Left cardiac atrium (tissue), 4 donors: ENCODE measurements around the gene ETV6. TPM values are rescaled to one million over a fixed set of nuclear protein-coding genes. Genes with fewer than 3 reads are reported as not detected.
"Not testable (repeated sequence)": the region's sequence is repeated elsewhere in the genome, so short reads cannot be mapped to it uniquely, and the experiment has no call there.

Experiments
- ATAC-seq, 2 donors: fragments of 200-7000 bp; cut with Tn5 transposase; one replicate each; pipeline ENCODE4 v1.9.1; 2020; ENCODE audit warnings: mild to moderate bottlenecking in 2 of 2, moderate library complexity in 2 of 2
- DNase-seq: peaks from one replicate; pipeline ENCODE4 v3.0.0-alpha.2; 2020
- intact Hi-C, 2 donors: fragments of 100-400 bp; cut with DNase I; formaldehyde crosslinking; loops; one replicate each; pipeline versions ENCODE4 v1.14.1 to v1.15.1; 2022 to 2023
- total RNA-seq, 2 donors: library from RNA; stranded (reverse); fragmentation: NEBNext Ultra II Directional; extraction: Animal tissue kit (Norgen Biotek cat#: 25700); gene quantifications; one replicate each; pipeline ENCODE4 v1.2.1, GENCODE V29; 2021
- donor health status: DM: no; HTN: yes; CAD: no.
- donor health status: DM: no; HTN: yes; CAD: no; lungs with severe emphysema.
- donor health status: DM: yes; HTN: yes; CAD: no.
- donor health status: Dilated cardiomyopathy.

Gene ETV6
- total RNA-seq, 2 donors from 2014 or later = 12.1 to 20.2 TPM

DNA sequence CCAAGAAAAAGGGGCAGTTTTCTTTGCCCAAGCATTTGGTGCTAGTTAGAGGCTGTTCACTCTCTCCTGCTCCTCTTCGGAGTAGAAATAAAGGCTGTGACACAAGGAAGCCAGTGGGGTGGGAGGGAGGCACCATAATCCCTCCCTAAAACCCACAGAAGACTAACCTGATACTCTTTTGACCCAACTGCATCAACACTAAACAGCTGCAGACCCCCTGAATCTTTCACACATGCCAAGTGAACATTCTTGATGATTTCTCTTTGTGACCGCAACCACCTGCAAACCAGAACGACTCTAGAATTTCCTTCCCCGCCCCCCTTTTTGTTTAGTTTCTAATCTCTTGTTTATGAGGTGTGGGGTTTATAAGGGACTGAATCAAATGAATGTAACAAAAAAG lies 245.4 kb downstream of the ETV6 start:
- DNase-seq (no peak), ATAC-seq (no peak)
- intact Hi-C loops = no loop called here

DNA sequence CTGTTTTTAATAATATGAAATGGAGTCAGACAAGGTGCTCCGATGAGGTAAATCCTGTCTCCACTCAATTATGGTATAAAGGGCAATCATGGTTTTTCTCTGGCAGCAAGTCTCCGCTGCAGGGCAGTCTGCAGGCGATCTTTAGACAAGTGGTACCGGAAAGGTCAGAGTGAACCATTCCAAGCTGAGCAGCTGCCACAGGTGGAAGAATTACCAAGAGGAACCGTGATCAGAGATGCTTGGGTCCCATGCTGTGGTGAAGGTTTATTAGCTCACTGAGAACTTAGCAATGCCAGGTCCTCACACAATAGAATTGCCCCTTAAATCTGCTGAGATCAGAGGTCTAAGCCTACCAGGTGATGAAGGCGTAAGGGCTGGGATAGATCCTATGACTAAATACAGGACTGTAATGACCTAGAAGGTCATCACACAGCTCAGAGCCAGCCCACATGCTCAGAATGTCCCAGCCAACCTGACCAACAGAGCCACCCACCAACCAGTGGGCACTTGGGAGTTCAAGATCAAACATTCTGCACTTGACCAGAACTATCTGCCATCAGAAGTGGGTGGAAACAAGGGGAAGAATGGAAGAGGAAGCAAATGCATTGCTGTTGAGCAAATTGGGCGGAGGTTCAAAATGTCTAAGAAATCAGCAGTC lies 246.1 kb downstream of the ETV6 start:
- ATAC-seq = no peak
- no peak for DNase-seq
- intact Hi-C loops = no loop called here

DNA sequence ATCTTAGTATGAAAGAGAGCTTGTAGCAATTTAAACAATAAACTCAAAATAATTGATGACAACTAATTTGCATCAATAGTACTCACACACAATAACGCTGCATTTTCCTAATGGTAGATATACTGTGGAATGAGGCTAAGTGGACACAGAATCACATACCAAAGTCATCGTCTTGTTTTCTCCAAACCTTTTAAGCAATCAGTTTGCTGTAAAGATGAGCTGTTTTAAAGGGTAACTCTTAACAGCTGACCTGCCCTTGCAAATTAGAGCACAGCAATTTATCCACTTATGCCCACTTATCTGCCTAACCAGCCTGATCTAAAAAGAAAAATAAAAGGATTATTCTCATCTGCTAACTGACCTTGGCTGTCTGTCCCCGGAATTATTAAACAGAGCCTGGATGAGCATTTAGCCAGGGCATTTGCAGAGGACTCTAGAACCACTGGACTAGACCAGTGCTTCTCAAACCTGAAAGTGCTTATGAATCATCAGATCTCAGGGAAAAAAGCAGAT lies 247.0 kb downstream of the ETV6 start:
- no peak for ATAC-seq
- DNase-seq = no peak
- intact Hi-C loops = no loop called here

DNA sequence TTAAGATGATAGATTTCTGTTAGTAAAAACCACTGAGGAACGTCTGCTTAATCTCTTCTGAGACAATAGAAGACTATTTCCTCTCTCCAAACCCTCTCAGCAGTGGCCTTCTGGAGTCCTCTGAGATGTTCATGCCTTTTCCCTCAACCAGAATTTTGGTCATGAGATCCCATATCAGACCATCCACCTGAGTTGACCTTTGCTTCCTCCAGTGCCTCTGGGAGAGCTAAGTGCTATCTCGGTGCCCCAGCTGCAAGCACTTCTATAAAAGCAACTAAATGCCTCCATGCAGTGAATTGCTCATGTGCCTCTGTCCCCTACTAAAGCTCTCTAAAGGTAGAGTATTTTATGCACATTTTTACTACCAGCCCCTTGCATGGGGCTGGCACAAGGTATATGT lies 248.4 kb downstream of the ETV6 start:
- no peak for ATAC-seq
- no peak for DNase-seq
- intact Hi-C loops = no loop called here

DNA sequence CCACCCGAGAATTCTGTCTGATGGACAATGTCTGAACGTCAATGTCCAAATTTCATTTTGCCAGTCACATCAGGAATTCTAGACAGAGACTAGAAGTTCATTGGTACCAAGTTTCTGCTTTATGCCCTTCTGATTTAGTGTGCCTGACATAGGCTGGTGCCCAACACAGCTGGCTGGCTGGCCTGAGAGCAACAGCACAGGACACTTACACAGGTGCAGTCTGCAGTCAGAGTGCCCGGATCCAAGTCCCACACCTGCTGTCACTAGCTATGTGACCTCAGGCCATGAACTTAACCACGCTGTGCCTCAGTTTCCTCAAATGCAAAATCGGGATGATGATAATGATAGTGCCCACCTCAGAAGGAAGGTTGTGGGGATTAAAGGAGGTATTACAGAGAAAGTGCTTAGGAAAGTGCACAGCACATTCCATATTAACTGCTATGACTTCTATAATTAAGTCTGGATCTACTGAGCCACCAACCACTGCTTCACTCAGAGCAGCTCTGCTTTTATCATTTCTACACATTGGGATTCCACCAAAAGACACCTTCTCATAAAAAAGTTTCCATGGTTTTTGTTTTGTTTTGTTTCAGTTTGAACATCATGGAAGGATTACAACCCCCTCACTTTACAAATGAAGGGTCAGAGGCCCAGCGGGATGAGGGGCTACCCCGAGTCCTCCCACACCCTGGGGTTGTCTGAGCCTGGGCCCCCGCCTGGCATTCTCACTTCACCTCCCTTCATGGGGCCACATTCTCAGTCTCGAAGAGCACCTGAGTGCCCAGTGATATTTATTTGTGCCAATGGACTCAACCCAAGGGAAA lies 252.4 kb downstream of the ETV6 start:
- DNase-seq (no peak), ATAC-seq (no peak)
- intact Hi-C loops = no loop called here

DNA sequence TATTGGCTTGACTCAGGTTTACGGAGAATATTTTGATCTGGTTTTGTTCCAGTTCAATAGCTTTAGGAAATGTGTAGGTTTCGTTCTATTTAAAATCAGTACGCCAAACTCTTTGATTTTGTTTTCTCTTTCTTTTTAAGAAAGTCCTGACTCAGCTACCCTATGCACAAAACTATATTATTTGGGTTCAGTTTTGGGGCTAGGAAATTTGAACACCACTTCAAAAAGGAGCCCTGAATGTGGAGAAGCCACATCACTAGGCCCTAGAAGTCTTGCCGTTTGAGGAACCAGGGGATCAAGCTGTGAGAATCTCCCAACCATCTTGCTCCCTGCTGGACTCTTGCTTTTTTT lies 253.0 kb downstream of the ETV6 start:
- DNase-seq (no peak), ATAC-seq (no peak)
- intact Hi-C loops = no loop called here

DNA sequence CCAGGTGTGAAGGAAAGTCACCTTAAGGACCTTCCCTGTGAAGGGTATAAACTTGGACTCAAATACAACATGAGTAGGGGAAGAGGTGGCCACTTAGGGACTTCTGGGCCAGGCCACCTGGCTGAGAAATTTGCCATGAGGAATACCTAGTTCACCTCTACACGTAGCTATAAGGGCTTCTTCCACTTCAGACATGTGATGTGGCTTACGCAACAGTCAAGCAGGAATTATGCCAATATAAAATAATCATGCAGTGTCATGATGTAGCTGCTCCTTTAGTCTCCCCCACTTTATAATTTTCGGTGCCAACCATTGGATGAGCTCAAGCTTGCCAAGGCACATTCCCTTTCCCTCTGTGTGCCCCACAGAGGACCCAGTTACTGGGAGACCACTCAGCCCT lies 254.7 kb downstream of the ETV6 start:
- intact Hi-C loops = no loop called here
- DNase-seq = no peak
- ATAC-seq = no peak

DNA sequence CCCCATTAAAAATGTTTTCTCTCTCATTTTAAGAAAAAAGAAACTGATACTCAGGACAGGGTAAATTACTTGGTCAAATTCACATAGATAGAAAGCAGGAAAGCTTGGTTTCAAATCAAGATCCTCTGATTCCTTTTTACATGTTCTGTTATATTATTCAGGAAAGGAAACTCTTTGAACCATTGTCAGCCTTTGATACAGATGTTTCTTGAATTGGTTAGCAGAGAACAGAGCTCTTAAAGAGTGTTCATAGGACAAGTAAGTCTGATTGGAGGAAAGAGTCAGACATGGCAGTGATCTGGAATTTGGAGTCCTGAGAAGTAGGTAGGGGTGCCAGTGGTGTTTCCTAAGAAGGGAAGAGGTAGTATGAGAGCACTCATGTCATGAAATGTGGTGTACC lies 256.1 kb downstream of the ETV6 start:
- DNase-seq = no peak
- intact Hi-C loops = no loop called here
- no peak for ATAC-seq

DNA sequence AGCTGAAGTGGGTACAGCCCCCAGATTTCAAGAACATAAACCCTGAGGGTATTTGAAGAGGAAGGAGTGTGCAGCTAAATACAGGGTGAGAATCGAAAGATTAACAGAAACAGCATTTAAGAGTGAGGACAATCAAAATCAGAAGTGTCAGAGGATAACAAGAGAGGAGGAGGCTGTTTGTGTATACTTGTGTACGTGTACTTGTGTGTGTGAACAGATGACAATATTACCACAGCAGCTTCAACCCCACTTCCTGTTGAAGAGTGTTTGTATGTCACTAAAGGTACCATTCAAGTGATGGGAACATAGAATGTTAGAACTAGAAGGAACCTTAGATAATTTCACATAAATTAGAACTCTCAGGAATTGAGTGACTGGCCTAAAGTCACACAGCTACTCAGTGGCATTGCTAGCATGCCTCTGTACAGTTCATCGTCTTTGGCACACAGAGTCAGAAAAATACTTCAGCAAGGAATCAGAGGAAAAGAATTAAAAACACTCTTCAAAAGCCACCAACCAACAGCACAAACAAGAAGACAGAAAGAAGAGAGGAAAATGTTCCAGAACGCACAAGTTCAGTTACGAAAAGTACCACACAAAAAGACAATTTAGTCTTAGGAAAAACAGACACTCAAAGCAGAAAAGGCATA lies 256.9 kb downstream of the ETV6 start:
- DNase-seq = no peak
- intact Hi-C loops = no loop called here
- ATAC-seq = no peak

DNA sequence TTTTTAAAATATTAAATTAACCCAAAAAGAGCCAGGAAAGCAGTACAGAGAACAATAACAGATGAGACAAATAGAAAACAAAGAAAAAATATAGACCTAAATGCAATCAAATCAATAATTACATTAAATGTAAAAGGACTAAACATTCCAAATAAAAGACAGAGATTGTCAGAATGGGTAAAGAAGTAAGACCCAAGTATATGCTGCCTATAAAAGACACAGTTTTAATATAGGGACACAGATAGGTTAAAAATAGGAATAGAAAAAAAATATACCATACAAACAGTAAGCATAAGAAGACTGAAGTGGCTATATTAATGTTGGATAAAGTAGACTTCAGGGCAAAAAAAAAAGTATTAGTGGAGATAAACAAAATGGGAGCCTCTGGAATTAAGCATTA lies 258.2 kb downstream of the ETV6 start:
- ATAC-seq = no peak
- intact Hi-C loops = no loop called here
- no peak for DNase-seq

DNA sequence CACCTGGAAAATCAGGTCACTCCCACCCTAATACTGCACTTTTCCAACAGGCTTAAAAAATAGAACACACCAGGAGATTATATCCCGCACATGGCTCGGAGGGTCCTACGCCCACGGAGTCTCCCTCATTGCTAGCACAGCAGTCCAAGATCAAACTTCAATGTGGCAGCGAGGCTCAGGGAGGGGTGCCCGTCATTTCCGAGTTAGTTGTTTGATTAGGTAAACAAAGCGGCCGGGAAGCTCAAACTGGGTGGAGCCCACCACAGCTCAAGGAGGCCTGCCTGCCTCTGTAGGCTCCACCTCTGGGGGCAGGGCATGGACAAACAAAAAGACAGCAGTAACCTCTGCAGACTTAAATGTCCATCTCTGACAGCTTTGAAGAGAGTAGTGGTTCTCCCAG lies 259.9 kb downstream of the ETV6 start:
- DNase-seq, ATAC-seq, intact Hi-C loops: not testable (repeated sequence)

DNA sequence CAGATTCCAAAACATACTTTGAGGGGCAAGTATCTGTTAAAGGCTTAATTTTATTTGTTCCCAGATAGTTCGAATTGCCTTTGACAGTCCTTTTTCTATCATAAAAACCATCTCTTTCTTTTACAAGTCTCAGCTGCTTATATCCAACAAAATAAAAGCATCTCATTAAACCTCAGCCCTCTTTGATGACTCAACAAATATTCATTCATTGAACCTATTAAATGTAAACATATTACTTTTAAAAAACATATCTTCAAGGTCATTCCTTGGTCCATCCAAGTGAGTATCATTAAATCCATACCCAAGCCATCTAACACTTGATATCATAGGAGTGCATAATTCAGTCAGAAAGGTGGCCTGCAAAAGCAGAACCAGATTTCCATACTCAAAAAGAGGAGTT lies 266.6 kb downstream of the ETV6 start:
- intact Hi-C loops = no loop called here
- no peak for DNase-seq
- no peak for ATAC-seq

DNA sequence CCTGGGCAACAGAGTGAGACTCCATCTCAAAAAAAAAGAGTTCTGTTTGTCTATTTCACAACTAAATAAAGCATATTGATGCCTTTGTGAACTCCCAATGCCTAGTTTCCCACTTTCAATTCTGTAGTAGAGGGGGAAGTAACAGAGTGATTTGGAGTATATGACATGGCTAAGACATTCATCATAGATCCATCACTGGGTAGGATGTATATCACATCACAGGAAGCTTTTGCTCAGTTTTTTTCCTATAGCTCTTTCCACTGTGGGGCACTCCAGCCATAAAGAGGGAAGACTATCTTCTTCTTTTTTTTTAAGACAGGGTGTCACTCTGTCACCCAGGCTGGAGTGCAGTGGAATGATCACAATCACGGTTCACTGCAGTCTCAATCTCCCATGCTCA lies 267.3 kb downstream of the ETV6 start:
- DNase-seq = no peak
- intact Hi-C loops = no loop called here
- ATAC-seq = no peak

DNA sequence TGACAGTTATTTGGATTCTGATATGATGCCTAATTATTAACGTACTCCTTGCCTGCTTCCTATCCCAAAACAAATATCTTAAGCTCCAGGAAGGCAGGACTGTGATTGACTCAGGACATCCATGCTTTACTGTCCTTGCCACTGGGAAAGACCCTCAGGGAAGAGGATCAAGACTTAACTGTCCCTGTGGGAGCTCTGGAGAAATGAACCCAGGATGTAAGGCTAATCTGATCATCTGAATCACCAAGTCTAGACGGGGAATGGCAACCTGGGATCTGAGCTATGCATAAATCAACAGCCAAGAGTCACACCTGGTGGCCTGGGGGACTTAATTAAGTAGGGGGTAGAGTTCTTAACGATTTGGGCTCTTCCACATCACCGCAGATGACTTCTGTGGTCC lies 268.0 kb downstream of the ETV6 start:
- intact Hi-C loops = no loop called here
- DNase-seq = no peak

DNA sequence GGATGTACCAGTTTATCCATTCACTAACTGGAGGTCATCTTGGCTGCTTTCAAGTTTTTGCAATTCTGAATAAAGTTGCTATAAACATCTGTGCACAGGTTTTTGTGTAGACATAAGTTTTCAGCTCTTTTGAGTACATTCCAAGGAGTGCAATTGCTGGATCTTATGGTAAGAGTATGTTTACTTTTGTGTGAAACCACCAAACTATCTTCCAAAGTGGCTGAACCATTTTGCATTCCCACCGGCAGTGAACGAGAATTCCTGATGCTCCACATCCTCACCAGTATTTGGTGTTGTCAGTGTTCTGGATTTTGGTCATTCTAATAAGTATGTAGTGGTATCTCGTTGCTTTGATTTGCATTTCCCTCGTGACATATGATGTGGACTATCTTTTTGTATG lies 270.8 kb downstream of the ETV6 start:
- intact Hi-C loops = no loop called here
- no peak for ATAC-seq

More for the DNA sequence above, 268.0 kb downstream of the ETV6 start:
- ATAC-seq = no peak

DNA sequence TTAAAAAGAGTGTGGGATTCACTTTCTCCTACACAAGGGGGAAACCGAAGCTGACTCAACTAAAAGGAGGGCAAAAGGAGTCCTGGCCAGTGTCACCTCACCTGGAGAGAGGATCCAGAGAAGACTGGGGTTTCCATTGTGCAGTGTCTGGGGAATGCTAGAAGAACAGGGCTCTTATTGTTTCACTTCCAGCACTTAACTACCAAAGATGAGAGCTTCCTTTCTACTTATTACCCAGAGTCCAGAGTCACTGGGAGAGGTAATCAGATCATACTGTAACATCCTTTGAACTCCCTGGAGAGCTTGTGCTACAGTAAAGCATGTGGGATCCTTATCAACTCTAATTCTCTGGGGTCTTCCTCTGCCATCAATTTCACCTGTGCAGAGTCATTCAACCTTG lies 272.9 kb downstream of the ETV6 start:
- ATAC-seq (no peak), DNase-seq (no peak)
- intact Hi-C loops = no loop called here

More for the DNA sequence above, 270.8 kb downstream of the ETV6 start:
- no peak for DNase-seq

DNA sequence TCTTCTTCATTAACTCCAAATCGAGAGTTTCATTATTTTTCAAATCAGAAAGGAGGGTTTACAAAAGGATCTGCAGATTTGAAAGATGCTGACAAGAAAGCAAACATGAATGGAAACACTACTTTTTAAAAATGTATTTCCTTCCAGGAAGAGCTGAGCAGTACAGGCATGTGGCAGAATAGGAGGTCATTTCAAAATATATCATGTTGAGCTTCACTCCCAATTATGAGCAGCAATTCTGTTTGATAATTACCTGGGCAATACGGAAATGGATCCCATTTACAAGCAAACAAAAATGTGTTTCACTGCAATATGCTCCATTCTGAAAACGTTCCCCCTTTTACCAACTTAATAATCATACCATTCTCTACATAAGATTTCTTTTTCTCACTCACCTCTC lies 273.6 kb downstream of the ETV6 start:
- DNase-seq = no peak
- ATAC-seq = no peak
- intact Hi-C loops = no loop called here

DNA sequence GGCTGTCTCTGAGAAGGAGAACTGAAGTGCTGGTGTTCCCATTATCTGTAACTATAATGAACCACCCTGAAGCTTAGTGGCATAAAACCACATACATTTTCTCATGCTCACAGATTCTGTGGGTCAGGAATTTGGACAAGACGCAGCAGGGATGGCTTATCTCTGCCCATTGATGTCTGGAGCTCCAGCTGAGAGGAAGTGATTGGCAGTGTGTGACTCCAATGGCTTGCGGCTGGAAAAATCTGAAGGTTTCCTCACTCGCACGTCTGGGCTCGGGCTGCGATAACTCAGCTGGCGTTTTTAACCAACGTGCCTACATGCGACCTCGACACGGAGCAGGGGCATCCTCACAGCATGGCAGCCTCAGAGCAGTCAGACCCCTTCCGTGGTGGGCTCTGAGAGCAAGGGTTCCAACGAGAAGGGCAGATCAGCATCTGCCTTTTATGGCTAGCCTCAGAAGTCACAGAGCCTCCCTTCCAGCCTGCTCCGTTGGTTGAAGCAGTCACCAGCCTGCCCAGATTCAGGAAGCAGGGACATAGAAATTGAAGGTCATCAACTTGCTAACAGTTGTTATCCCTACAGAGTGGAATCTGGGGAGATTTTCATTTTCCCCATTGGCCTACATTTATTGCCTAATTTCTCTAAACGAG lies 277.9 kb downstream of the ETV6 start:
- ATAC-seq (peak; percentile 46 to 68), DNase-seq (no peak)
- intact Hi-C loops = no loop called here

DNA sequence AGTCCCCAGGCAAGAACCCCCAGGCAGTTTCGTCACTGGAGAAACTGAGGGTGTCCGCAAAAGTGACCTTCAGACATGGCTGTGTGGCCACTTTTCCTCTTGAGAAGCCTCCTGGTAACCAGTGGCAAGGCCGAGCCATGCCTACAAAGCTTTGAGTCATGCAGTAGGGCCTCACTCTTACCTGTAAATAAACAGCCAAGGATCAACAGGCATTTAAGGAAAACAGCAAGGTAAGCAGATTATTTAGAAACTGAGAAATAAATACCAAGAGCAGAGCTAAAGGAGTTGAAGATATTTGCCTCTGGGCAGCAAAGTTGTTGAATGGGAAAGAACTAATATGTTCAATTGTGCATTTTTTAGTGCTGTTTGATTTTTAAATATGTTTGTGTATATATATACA lies 280.2 kb downstream of the ETV6 start:
- ATAC-seq (no peak), DNase-seq (no peak)
- intact Hi-C loops = no loop called here

DNA sequence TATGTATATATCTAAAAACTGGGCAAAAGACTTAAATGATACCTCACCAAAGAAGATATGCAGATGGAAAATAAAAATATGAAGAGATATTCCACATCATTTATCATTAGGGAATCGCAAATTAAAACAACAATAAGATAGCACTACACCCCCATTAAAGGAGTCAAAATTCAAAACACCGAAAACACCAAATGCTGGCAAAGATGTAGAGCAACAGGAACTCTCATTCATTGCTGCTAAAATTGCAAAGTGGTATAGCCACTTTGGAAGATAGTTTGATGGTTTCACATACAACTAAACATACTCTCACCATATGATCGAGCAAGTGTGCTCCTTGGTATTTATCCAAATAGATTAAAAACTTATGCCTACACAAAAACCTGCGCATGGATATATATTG lies 289.7 kb downstream of the ETV6 start:
- DNase-seq = no peak
- intact Hi-C loops = no loop called here
- no peak for ATAC-seq
